ENCODE measurements around the gene UGT2A1.

DNA sequence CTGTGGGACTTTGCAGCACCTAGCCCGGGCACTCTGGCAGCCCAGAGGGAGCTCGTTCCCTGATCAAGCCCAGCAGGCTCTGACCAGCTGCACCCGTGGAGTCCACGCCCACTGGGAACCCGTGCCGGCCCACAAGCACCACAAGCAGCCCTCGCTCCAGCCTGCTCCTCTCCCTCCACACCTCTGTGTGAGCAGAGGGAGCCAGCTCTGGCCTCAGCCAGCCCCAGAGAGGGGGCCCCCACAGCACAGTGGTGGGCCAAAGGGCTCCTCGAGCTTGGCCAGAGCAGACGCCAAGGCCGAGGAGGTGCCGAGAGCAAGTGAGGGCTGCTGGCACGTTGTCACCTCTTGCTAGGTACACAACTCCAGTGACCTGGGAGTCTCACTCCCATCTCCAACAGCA is 5.1 kb upstream of the UGT2A1 start:
- TF ChIP-seq, protein P1, sequence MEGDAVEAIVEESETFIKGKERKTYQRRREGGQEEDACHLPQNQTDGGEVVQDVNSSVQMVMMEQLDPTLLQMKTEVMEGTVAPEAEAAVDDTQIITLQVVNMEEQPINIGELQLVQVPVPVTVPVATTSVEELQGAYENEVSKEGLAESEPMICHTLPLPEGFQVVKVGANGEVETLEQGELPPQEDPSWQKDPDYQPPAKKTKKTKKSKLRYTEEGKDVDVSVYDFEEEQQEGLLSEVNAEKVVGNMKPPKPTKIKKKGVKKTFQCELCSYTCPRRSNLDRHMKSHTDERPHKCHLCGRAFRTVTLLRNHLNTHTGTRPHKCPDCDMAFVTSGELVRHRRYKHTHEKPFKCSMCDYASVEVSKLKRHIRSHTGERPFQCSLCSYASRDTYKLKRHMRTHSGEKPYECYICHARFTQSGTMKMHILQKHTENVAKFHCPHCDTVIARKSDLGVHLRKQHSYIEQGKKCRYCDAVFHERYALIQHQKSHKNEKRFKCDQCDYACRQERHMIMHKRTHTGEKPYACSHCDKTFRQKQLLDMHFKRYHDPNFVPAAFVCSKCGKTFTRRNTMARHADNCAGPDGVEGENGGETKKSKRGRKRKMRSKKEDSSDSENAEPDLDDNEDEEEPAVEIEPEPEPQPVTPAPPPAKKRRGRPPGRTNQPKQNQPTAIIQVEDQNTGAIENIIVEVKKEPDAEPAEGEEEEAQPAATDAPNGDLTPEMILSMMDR (IDR thresholded peaks at IDR 0.05; ENCODE audit: low read depth, low read length): no peak
- TF ChIP-seq, protein P2, sequence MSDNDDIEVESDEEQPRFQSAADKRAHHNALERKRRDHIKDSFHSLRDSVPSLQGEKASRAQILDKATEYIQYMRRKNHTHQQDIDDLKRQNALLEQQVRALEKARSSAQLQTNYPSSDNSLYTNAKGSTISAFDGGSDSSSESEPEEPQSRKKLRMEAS (IDR thresholded peaks at IDR 0.05; ENCODE audit: low read depth, low read length): no peak
- TF ChIP-seq POLR2A (IDR thresholded peaks at IDR 0.05; ENCODE audit: extremely low read depth, insufficient read length) (no peak), MYC (IDR thresholded peaks at IDR 0.05; ENCODE audit: low read depth, low read length) (no peak)

Data from NB4 (cell line).